A673 (cell line): ENCODE results near the gene GATA5. TPM values are rescaled to one million over a fixed set of nuclear protein-coding genes. Genes with fewer than 3 reads are reported as not detected.

Experiments used
- BruUV-seq: library from RNA; stranded (reverse); fragments of 400-500 nt; replicated peaks from 2 replicates; lab custom pipeline; 2021; lab: Mats Ljungman, UMichigan
- CTCF ChIA-PET: fragments of 300-600 bp; sonication (Branson Sonifier 250); formaldehyde crosslinking; loops from one replicate; lab custom pipeline; 2022; ENCODE audit warnings: antibody characterized with exemption; lab: Charles Lee
- POLR2A ChIA-PET: fragments of 300-600 bp; sonication (Branson Sonifier 250); formaldehyde crosslinking; loops from one replicate; lab custom pipeline; 2022; ENCODE audit warnings: antibody characterized with exemption; ENCODE audit not compliant: low non-redundant PET; lab: Charles Lee
- DNase-seq: peaks from one replicate; pipeline ENCODE4 v3.0.0-alpha.2; 2015; ENCODE audit warnings: low spot score
- H3K27ac ChIP-seq: fragments of 200-600 bp; sonication (generic); 2 replicates; pipeline ENCODE4 v1.5.1; 2016; ENCODE audit warnings: mixed run types, low read depth, mild to moderate bottlenecking, mixed read lengths, antibody characterized with exemption, low read length; ENCODE audit not compliant: poor library complexity, severe bottlenecking
- H3K27me3 ChIP-seq: fragments of 200-600 bp; sonication (generic); replicated peaks from 2 replicates; pipeline ENCODE4 v1.6.1; 2017; ENCODE audit warnings: mixed run types, low read depth, mild to moderate bottlenecking, mixed read lengths, antibody characterized with exemption, low read length; ENCODE audit not compliant: insufficient read depth, poor library complexity
- H3K36me3 ChIP-seq: fragments of 200-600 bp; sonication (generic); 2 replicates; pipeline ENCODE4 v1.6.1; 2016; ENCODE audit warnings: mixed run types, mild to moderate bottlenecking, mixed read lengths, antibody characterized with exemption, low read length; ENCODE audit not compliant: insufficient read depth, poor library complexity, severe bottlenecking
- H3K4me1 ChIP-seq: fragments of 200-600 bp; sonication (generic); 2 replicates; pipeline ENCODE4 v1.6.1; 2017; ENCODE audit warnings: mixed run types, mild to moderate bottlenecking, mixed read lengths, antibody characterized with exemption, low read length; ENCODE audit not compliant: insufficient read depth, poor library complexity, severe bottlenecking
- H3K4me3 ChIP-seq: fragments of 200-600 bp; sonication (generic); 2 replicates; pipeline ENCODE4 v1.5.1; 2016; ENCODE audit warnings: low read depth, mixed run types, mild to moderate bottlenecking, mixed read lengths, low read length; ENCODE audit not compliant: poor library complexity, severe bottlenecking
- H3K9me3 ChIP-seq: fragments of 200-600 bp; sonication (generic); 2 replicates; pipeline ENCODE4 v1.6.1; 2016; ENCODE audit warnings: mixed run types, low read depth, mild to moderate bottlenecking, mixed read lengths, antibody characterized with exemption, low read length; ENCODE audit not compliant: poor library complexity, severe bottlenecking
- CTCF ChIP-seq: fragments of 300-800, 200-600 bp; sonication (generic); conservative IDR thresholded peaks from 2 replicates; pipeline ENCODE4 v1.5.1; 2017; ENCODE audit warnings: low read depth, mild to moderate bottlenecking, antibody characterized with exemption, low read length, moderate library complexity, mixed read lengths
- EZH2 ChIP-seq: fragments of 200-600 bp; sonication (generic); IDR thresholded peaks from 2 replicates; pipeline ENCODE4 v1.6.1; 2017; ENCODE audit warnings: borderline replicate concordance, low read depth, mild to moderate bottlenecking, mixed read lengths, antibody characterized with exemption, low read length; ENCODE audit not compliant: poor library complexity, severe bottlenecking
- intact Hi-C: fragments of 100-400 bp; cut with micrococcal nuclease; formaldehyde crosslinking; loops from one replicate; pipeline ENCODE4 v1.10.0; 2022; ENCODE audit not compliant: unreplicated experiment
- total RNA-seq: library from RNA; stranded (reverse); gene quantifications from 2 replicates; pipeline ENCODE4 v1.2.3, GENCODE V29; 2021

The GATA5 gene
- total RNA-seq, 1 experiment from 2014 or later, result not detected

- no peak overlapping the region for H3K27ac ChIP-seq
- CTCF ChIA-PET, result no interaction called here
Measured at GRCh38 chr20:62464990-62465389, 10.8 kb downstream of the GATA5 start.

GRCh38 chr20:62464425-62464770 lies 11.4 kb downstream of the GATA5 start:
- Histone ChIP-seq H3K27me3 (peaks cover 29% of the 10 kb centered on the region), H3K4me3 (no peak overlapping the region), H3K36me3 (no peaks in the 10 kb centered on the region), H3K9me3 (no peaks in the 10 kb centered on the region), H3K27ac (no peak overlapping the region), H3K4me1 (no peaks in the 10 kb centered on the region)
- no peak for TF ChIP-seq EZH2
- no peak for TF ChIP-seq CTCF
- intact Hi-C loops, result no loop called here
- CTCF ChIA-PET, result no interaction called here
- BruUV-seq, result no TSS peak
- POLR2A ChIA-PET, result no interaction called here
- DNase-seq, result no peak

More at GRCh38 chr20:62464990-62465389, 10.8 kb downstream of the GATA5 start:
- no peaks in the 10 kb centered on the region for H3K36me3 ChIP-seq
- intact Hi-C loops, result no loop called here
- peaks cover 35% of the 10 kb centered on the region for H3K27me3 ChIP-seq
- DNase-seq, result no peak
- no TSS peak for BruUV-seq
- POLR2A ChIA-PET, result interaction anchor here (0.6 kb wide), 1 partner anchor 67 kb away, joined by 4 read pairs; no protein-coding TSS in a partner anchor
- H3K4me1 ChIP-seq, result no peaks in the 10 kb centered on the region
- H3K9me3 ChIP-seq, result no peaks in the 10 kb centered on the region
- H3K4me3 ChIP-seq, result no peak overlapping the region
- no peak for TF ChIP-seq CTCF
- no peak for TF ChIP-seq EZH2

- TF ChIP-seq CTCF (no peak), EZH2 (no peak)
- H3K27me3 ChIP-seq, result peaks cover 23% of the 10 kb centered on the region
- ChIA-PET POLR2A (no interaction called here), CTCF (no interaction called here)
- no peak overlapping the region for H3K27ac ChIP-seq
- no peaks in the 10 kb centered on the region for H3K4me1 ChIP-seq
- intact Hi-C loops, result no loop called here
- no peak for DNase-seq
- no peaks in the 10 kb centered on the region for H3K36me3 ChIP-seq
- no peaks in the 10 kb centered on the region for H3K9me3 ChIP-seq
- H3K4me3 ChIP-seq, result no peak overlapping the region
- no TSS peak for BruUV-seq
Measured at GRCh38 chr20:62463651-62464424, 12.0 kb downstream of the GATA5 start.
